Neural cell (in vitro differentiated cells): ENCODE data around the gene SIX2. TPM values are rescaled to one million over a fixed set of nuclear protein-coding genes. Genes with fewer than 3 reads are reported as not detected.
A peak's percentile ranks its signal among the peaks of the same experiment; 100 is the strongest.

ENCODE experiments used
- H2AFZ ChIP-seq: fragments of 200-600, 300-800 bp; sonication (generic), shearing (Covaris generic); 2 replicates; pipeline ENCODE4 v1.6.0; 2014; ENCODE audit warnings: low read depth, mild to moderate bottlenecking, antibody characterized with exemption, low read length, moderate library complexity
- H3F3A ChIP-seq: fragments of 200-600 bp; shearing (Covaris generic); 2 replicates; pipeline ENCODE4 v1.6.1; 2016; ENCODE audit warnings: mild to moderate bottlenecking, moderate library complexity, mixed read lengths, antibody characterized with exemption, low read length; ENCODE audit not compliant: insufficient read depth, poor library complexity, severe bottlenecking
- H3K27ac ChIP-seq: fragments of 200-600, 300-800 bp; sonication (generic), shearing (Covaris generic); 2 replicates; pipeline ENCODE4 v1.5.1; 2014; ENCODE audit warnings: mild to moderate bottlenecking, low read length, moderate library complexity
- H3K27me3 ChIP-seq: fragments of 300-800, 200-600 bp; sonication (generic), shearing (Covaris generic); 2 replicates; pipeline ENCODE4 v1.6.0; 2014; ENCODE audit warnings: mild to moderate bottlenecking, low read depth, low read length, moderate library complexity; ENCODE audit not compliant: insufficient read depth
- H3K36me3 ChIP-seq: fragments of 300-800, 200-600 bp; sonication (generic), shearing (Covaris generic); 2 replicates; pipeline ENCODE4 v1.5.1; 2014; ENCODE audit warnings: mild to moderate bottlenecking, antibody characterized with exemption, low read length, moderate library complexity; ENCODE audit not compliant: insufficient read depth
- H3K4me2 ChIP-seq: fragments of 300-800, 200-600 bp; sonication (generic), shearing (Covaris generic); 2 replicates; pipeline ENCODE4 v1.6.0; 2014; ENCODE audit warnings: mild to moderate bottlenecking, low read length
- H3K4me3 ChIP-seq: fragments of 300-800, 200-600 bp; sonication (generic), shearing (Covaris generic); 2 replicates; pipeline ENCODE4 v1.5.1; 2014; ENCODE audit warnings: mild to moderate bottlenecking, low read length, moderate library complexity
- H3K79me2 ChIP-seq: fragments of 200-600 bp; shearing (Covaris generic); replicated peaks from 2 replicates; pipeline ENCODE4 v1.6.0; 2014; ENCODE audit warnings: mild to moderate bottlenecking, low read length, moderate library complexity; ENCODE audit not compliant: insufficient read depth
- H3K9ac ChIP-seq: fragments of 300-800, 200-600 bp; sonication (generic), shearing (Covaris generic); 2 replicates; pipeline ENCODE4 v1.6.1; 2016; ENCODE audit warnings: mild to moderate bottlenecking, low read length, mixed read lengths
- H3K9me2 ChIP-seq: fragments of 200-600 bp; shearing (Covaris generic); 2 replicates; pipeline ENCODE4 v1.6.1; 2016; ENCODE audit warnings: mild to moderate bottlenecking, low read length, mixed read lengths; ENCODE audit not compliant: insufficient read depth
- H3K9me3 ChIP-seq: fragments of 200-600, 300-800 bp; sonication (generic), shearing (Covaris generic); 2 replicates; pipeline ENCODE4 v1.6.1; 2016; ENCODE audit warnings: mild to moderate bottlenecking, mixed run types, low read length, moderate library complexity, mixed read lengths
- H4K20me1 ChIP-seq: fragments of 200-600 bp; shearing (Covaris generic); 2 replicates; pipeline ENCODE4 v1.6.1; 2016; ENCODE audit warnings: mild to moderate bottlenecking, mixed run types; ENCODE audit not compliant: insufficient read depth
- CTCF ChIP-seq: fragments of 450-650 bp; IDR thresholded peaks from 2 replicates; pipeline ENCODE4 v1.5.1; 2014; ENCODE audit warnings: antibody characterized with exemption, mild to moderate bottlenecking, moderate library complexity; ENCODE audit not compliant: poor library complexity, severe bottlenecking
- EP300 ChIP-seq: fragments of 450-650 bp; conservative IDR thresholded peaks from 2 replicates; pipeline ENCODE4 v1.6.1; 2014; ENCODE audit warnings: antibody characterized with exemption, mild to moderate bottlenecking, moderate library complexity; ENCODE audit not compliant: poor library complexity, severe bottlenecking
- EZH2 ChIP-seq: fragments of 200-600, 300-800 bp; shearing (Covaris generic), sonication (generic); IDR thresholded peaks from 2 replicates; pipeline ENCODE4 v1.6.1; 2014; ENCODE audit warnings: antibody characterized with exemption, low read length, borderline replicate concordance, mild to moderate bottlenecking; ENCODE audit not compliant: insufficient read depth, poor library complexity, severe bottlenecking
- MXI1 ChIP-seq: fragments of 450-650 bp; conservative IDR thresholded peaks from 2 replicates; pipeline ENCODE4 v1.6.1; 2014; ENCODE audit warnings: antibody characterized with exemption, mild to moderate bottlenecking; ENCODE audit not compliant: poor library complexity, severe bottlenecking
- POLR2AphosphoS5 ChIP-seq: IDR thresholded peaks from 2 replicates; pipeline ENCODE4 v1.6.1; 2012
- RAD21 ChIP-seq: fragments of 450-650 bp; conservative IDR thresholded peaks from 2 replicates; pipeline ENCODE4 v1.6.1; 2014; ENCODE audit warnings: antibody characterized with exemption, mild to moderate bottlenecking, moderate library complexity
- REST ChIP-seq: IDR thresholded peaks from 2 replicates; pipeline ENCODE4 v1.6.1; 2012; ENCODE audit warnings: borderline replicate concordance
- SMC3 ChIP-seq: fragments of 450-650 bp; conservative IDR thresholded peaks from 2 replicates; pipeline ENCODE4 v1.6.1; 2014; ENCODE audit warnings: antibody characterized with exemption, mild to moderate bottlenecking, moderate library complexity; ENCODE audit not compliant: poor library complexity
- TAF1 ChIP-seq: IDR thresholded peaks from 2 replicates; pipeline ENCODE4 v1.6.1; 2012; ENCODE audit warnings: low read depth
- polyA plus RNA-seq: library from polyadenylated mRNA; depleted of rRNA; stranded (reverse); fragments of >200 nt; gene quantifications from 2 replicates; pipeline ENCODE4 v1.2.3, GENCODE V29; 2014

Gene SIX2
- polyA plus RNA-seq, 1 donor from 2014 or later: 0.16 TPM

GRCh38 chr2:45007961-45008295 is 1.3 kb downstream of the SIX2 start:
- TF ChIP-seq SMC3: no peak
- no peak for TF ChIP-seq CTCF
- TF ChIP-seq REST: no peak
- no peak for TF ChIP-seq POLR2AphosphoS5
- TF ChIP-seq TAF1: no peak
- no peak for TF ChIP-seq MXI1
- no peak for TF ChIP-seq EP300
- no peak for TF ChIP-seq RAD21
- no peak for TF ChIP-seq EZH2
- H4K20me1 ChIP-seq: no peaks in the 10 kb centered on the region
- H3K27me3 ChIP-seq: peaks cover 100% of the 10 kb centered on the region

GRCh38 chr2:45006942-45007287 is 2.3 kb downstream of the SIX2 start:
- H4K20me1 ChIP-seq: no peaks in the 10 kb centered on the region
- TF ChIP-seq EZH2 (no peak), MXI1 (no peak), TAF1 (no peak), REST (no peak), EP300 (no peak), SMC3 (no peak), RAD21 (no peak), POLR2AphosphoS5 (no peak), CTCF (no peak)
- H3K4me2 ChIP-seq: no peak overlapping the region
- H3K9me2 ChIP-seq: no peaks in the 10 kb centered on the region
- H3K27me3 ChIP-seq: peaks cover 100% of the 10 kb centered on the region
- no peak overlapping the region for H2AFZ ChIP-seq
- H3K9me3 ChIP-seq: no peaks in the 10 kb centered on the region
- H3K4me3 ChIP-seq: no peak overlapping the region
- H3K27ac ChIP-seq: no peak overlapping the region
- H3F3A ChIP-seq: no peaks in the 10 kb centered on the region
- H3K36me3 ChIP-seq: no peaks in the 10 kb centered on the region
- no peaks in the 10 kb centered on the region for H3K79me2 ChIP-seq
- H3K9ac ChIP-seq: no peak overlapping the region

More at GRCh38 chr2:45007961-45008295, 1.3 kb downstream of the SIX2 start:
- no peaks in the 10 kb centered on the region for H3K9me3 ChIP-seq
- no peaks in the 10 kb centered on the region for H3K9me2 ChIP-seq
- no peaks in the 10 kb centered on the region for H3K36me3 ChIP-seq
- H3K9ac ChIP-seq: no peak overlapping the region
- H3K79me2 ChIP-seq: no peaks in the 10 kb centered on the region
- no peaks in the 10 kb centered on the region for H3F3A ChIP-seq
- H3K27ac ChIP-seq: no peak overlapping the region
- H3K4me3 ChIP-seq: peak overlapping the region; percentile 56
- H2AFZ ChIP-seq: no peak overlapping the region
- H3K4me2 ChIP-seq: no peak overlapping the region
